HEK293 (cell line): Measurements from ENCODE around the gene PLEK2.

Experiments
- CTCF ChIP-seq: fragments of 450-650 bp; formaldehyde crosslinking; IDR thresholded peaks from 2 replicates; pipeline ENCODE4 v1.5.1; 2016; ENCODE audit warnings: missing biosample characterization, missing genetic modification characterization
- ZNF610 ChIP-seq: fragments of 450-650 bp; formaldehyde crosslinking; IDR thresholded peaks from 2 replicates; pipeline ENCODE4 v1.5.1; 2016; ENCODE audit warnings: missing biosample characterization, missing genetic modification characterization, borderline replicate concordance
- ZNF747 ChIP-seq: fragments of 450-650 bp; formaldehyde crosslinking; IDR thresholded peaks from 2 replicates; pipeline ENCODE4 v1.5.1; 2016; ENCODE audit warnings: missing biosample characterization, missing genetic modification characterization
- ZNF776 ChIP-seq: fragments of 450-650 bp; formaldehyde crosslinking; IDR thresholded peaks from 2 replicates; pipeline ENCODE4 v1.5.0; 2017; ENCODE audit warnings: missing biosample characterization, missing genetic modification characterization, borderline replicate concordance

- no peak for TF ChIP-seq ZNF610
- no peak for TF ChIP-seq CTCF (tag by site-specific recombination)
- TF ChIP-seq ZNF776 (tag by site-specific recombination): no peak
- no peak for TF ChIP-seq ZNF747
Observed at GRCh38 chr14:67343601-67344230, 68.2 kb downstream of the PLEK2 start.
